Measurements from ENCODE around the gene GNB4. TPM values are rescaled to one million over a fixed set of nuclear protein-coding genes. Genes with fewer than 3 reads are reported as not detected.

Gene GNB4
- total RNA-seq: 1 to 10 TPM; 1.5 to 1.9 TPM
- polyA plus RNA-seq: 0.16 TPM

- DNase-seq: peak in 3 of 5 donors; percentile 25 to 46 (median 38)
- peak within 1 kb of the TSS; percentile 84 to 90 (median 85) for H3K4me3 Mint-ChIP-seq
- ChIA-PET CTCF (interaction anchor here (1.2 kb wide), 1 partner anchor 110 kb away, joined by 3 read pairs; no protein-coding TSS in a partner anchor), POLR2A (no interaction called here)
- Histone ChIP-seq H3K36me3 (ENCODE audit: insufficient read depth, low read length) (no peaks in the 10 kb centered on the region), H3K9me3 (ENCODE audit: low read length) (no peaks in the 10 kb centered on the region), H3K4me3 (ENCODE audit: low read length) (peak within 1 kb of the TSS; percentile 60), H3K4me1 (ENCODE audit: insufficient read depth, low read length) (peaks cover 8% of the 10 kb centered on the region), H3K27ac (ENCODE audit: low read depth, low read length) (peak within 1 kb of the TSS; percentile 18), H3K27me3 (ENCODE audit: insufficient read depth, low read length, poor library complexity, severe bottlenecking) (peaks cover 7% of the 10 kb centered on the region)
- peaks cover 31 to 70% of the 10 kb centered on the region in 2 donors for H3K27me3 Mint-ChIP-seq
- peaks cover 0 to 1% (median 0%) of the 10 kb centered on the region in 5 donors for H3K9me3 Mint-ChIP-seq
- H3K27ac Mint-ChIP-seq: peak within 1 kb of the TSS in 3 of 8 donors; percentile 10 to 62 (median 26)
- H3K36me3 Mint-ChIP-seq: peaks cover 0 to 4% (median 3%) of the 10 kb centered on the region in 3 donors
- peaks cover 14 to 19% (median 19%) of the 10 kb centered on the region in 3 donors for H3K4me1 Mint-ChIP-seq
Measured at GRCh38 chr3:179451265-179452175, at the start of gene GNB4. Gene GNB4, minus strand, starts transcription at chr3:179451470. Its CDS starts 25,270 bp downstream, at chr3:179426200.

DNA sequence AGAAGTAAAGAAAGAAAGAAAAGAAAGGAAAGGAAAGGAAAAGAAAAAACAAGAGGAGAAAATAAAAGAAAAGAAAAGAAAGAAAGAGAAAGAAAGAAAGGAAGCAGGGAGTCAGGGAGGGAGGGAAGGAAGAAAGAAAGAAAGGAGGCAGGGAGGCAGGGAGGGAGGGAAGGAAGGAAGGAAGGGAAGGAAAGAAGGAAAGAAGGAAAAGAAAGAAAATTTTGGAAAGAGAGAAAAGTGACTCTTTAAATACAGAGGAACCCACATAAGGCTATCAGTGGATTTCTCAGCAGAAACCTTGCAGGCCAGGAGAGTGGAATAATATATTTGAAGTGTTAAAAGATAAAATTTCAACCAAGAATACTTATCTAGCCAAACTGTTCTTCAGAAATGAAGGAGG lies 44.2 kb upstream of the GNB4 start:
- Histone ChIP-seq H3K4me3 (ENCODE audit: low read length) (no peak overlapping the region), H3K4me1 (ENCODE audit: insufficient read depth, low read length) (no peaks in the 10 kb centered on the region), H3K36me3 (ENCODE audit: insufficient read depth, low read length) (no peaks in the 10 kb centered on the region), H3K27ac (ENCODE audit: low read depth, low read length) (no peak overlapping the region), H3K9me3 (ENCODE audit: low read length) (no peaks in the 10 kb centered on the region), H3K27me3 (ENCODE audit: insufficient read depth, low read length, poor library complexity, severe bottlenecking) (no peaks in the 10 kb centered on the region)
- Mint-ChIP-seq H3K9me3 (peaks cover 45 to 74% (median 56%) of the 10 kb centered on the region in 5 donors), H3K36me3 (peaks cover 4 to 8% (median 5%) of the 10 kb centered on the region in 3 donors), H3K4me3 (no peak overlapping the region), H3K27me3 (peaks cover 0 to 3% of the 10 kb centered on the region in 2 donors), H3K27ac (no peak overlapping the region), H3K4me1 (no peaks in the 10 kb centered on the region)
- ChIA-PET POLR2A (no interaction called here), CTCF (no interaction called here)
- no peak for DNase-seq

DNA sequence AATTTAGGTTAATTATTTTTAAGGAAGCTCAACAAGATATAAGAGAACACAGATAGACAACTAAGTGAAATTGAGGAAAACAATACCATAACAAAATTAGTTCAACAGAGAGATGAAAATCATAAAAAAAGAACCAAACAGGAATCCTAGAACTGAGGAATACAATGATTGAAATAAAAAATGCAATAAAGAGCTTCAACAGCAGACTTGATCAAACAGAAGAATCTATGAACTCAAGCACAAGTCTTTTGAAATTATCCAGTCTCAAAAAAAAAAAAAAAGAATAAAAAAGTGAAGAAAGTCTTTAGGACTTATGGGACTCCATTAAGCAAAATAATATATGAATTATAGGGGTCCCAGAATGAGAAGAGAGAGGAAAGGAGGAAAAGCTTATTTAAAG lies 42.0 kb upstream of the GNB4 start:
- Mint-ChIP-seq H3K36me3 (peaks cover 4 to 13% (median 10%) of the 10 kb centered on the region in 3 donors), H3K9me3 (peaks cover 51 to 73% (median 60%) of the 10 kb centered on the region in 5 donors), H3K4me1 (no peaks in the 10 kb centered on the region), H3K27ac (no peak overlapping the region), H3K4me3 (no peak overlapping the region), H3K27me3 (peaks cover 3 to 7% of the 10 kb centered on the region in 2 donors)
- Histone ChIP-seq H3K36me3 (ENCODE audit: insufficient read depth, low read length) (no peaks in the 10 kb centered on the region), H3K4me1 (ENCODE audit: insufficient read depth, low read length) (no peaks in the 10 kb centered on the region), H3K4me3 (ENCODE audit: low read length) (no peak overlapping the region), H3K27me3 (ENCODE audit: insufficient read depth, low read length, poor library complexity, severe bottlenecking) (no peaks in the 10 kb centered on the region), H3K27ac (ENCODE audit: low read depth, low read length) (no peak overlapping the region), H3K9me3 (ENCODE audit: low read length) (no peaks in the 10 kb centered on the region)
- DNase-seq: no peak
- ChIA-PET CTCF (no interaction called here), POLR2A (no interaction called here)

DNA sequence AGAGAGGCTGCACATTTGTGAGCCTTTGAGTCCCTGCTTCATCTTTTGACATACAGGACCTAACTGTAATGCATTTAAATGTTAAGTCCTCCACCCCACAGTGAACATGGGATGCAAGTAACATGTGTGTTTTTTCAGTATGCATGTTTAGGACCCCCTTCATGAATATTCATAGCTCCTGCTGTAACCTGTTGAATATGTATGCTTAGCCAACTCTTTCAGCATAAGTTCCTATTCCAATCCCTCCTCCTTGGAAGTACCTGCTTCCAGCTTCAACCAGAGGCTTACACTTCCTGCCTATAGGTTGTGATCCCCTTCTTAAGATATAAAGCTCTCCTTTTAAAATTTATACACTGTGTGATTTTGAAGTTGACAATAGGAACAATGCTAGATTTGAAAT lies 36.9 kb upstream of the GNB4 start:
- no peak overlapping the region for H3K4me3 ChIP-seq (ENCODE audit: low read length)
- H3K9me3 Mint-ChIP-seq: peaks cover 18 to 30% (median 24%) of the 10 kb centered on the region in 5 donors
- no peaks in the 10 kb centered on the region for H3K27me3 ChIP-seq (ENCODE audit: insufficient read depth, low read length, poor library complexity, severe bottlenecking)
- POLR2A ChIA-PET: no interaction called here
- no peak overlapping the region for H3K27ac Mint-ChIP-seq
- H3K36me3 Mint-ChIP-seq: peaks cover 0 to 9% (median 9%) of the 10 kb centered on the region in 3 donors
- no peaks in the 10 kb centered on the region for H3K36me3 ChIP-seq (ENCODE audit: insufficient read depth, low read length)
- no peak overlapping the region for H3K4me3 Mint-ChIP-seq
- no peak for DNase-seq
- CTCF ChIA-PET: no interaction called here
- no peaks in the 10 kb centered on the region for H3K9me3 ChIP-seq (ENCODE audit: low read length)
- H3K4me1 ChIP-seq (ENCODE audit: insufficient read depth, low read length): no peaks in the 10 kb centered on the region
- peaks cover 4 to 32% of the 10 kb centered on the region in 2 donors for H3K27me3 Mint-ChIP-seq
- H3K4me1 Mint-ChIP-seq: no peaks in the 10 kb centered on the region
- H3K27ac ChIP-seq (ENCODE audit: low read depth, low read length): no peak overlapping the region

- no peaks in the 10 kb centered on the region for H3K36me3 ChIP-seq (ENCODE audit: insufficient read depth, low read length)
- Mint-ChIP-seq H3K4me3 (no peak overlapping the region), H3K27me3 (peaks cover 4 to 36% of the 10 kb centered on the region in 2 donors), H3K9me3 (peaks cover 8 to 19% (median 17%) of the 10 kb centered on the region in 5 donors), H3K4me1 (no peaks in the 10 kb centered on the region), H3K36me3 (peaks cover 0 to 5% (median 5%) of the 10 kb centered on the region in 3 donors), H3K27ac (no peak overlapping the region)
- H3K4me3 ChIP-seq (ENCODE audit: low read length): no peak overlapping the region
- ChIA-PET CTCF (no interaction called here), POLR2A (no interaction called here)
- H3K9me3 ChIP-seq (ENCODE audit: low read length): no peaks in the 10 kb centered on the region
- H3K4me1 ChIP-seq (ENCODE audit: insufficient read depth, low read length): no peaks in the 10 kb centered on the region
- H3K27ac ChIP-seq (ENCODE audit: low read depth, low read length): no peak overlapping the region
- DNase-seq: no peak
- no peaks in the 10 kb centered on the region for H3K27me3 ChIP-seq (ENCODE audit: insufficient read depth, low read length, poor library complexity, severe bottlenecking)
Measured at GRCh38 chr3:179486806-179487205, 35.5 kb upstream of the GNB4 start.

DNA sequence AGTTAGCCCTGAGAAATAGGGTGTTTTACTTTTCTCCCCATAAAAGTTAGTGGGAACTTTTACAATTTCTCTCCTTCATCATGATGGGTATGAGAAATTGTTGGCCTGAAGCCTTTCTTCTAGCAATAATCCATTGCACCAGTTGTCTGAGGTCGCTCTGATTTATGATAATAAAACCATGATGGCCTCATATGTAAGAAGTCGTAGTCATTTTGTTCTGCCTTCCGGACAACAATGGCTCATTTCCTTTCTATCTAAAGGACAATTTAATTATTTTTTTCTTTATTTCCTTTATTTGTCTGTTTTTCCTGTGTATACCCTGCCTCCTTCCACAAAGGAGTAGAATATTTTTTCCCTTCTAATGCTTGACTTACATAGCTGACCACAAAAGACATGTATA lies 31.6 kb upstream of the GNB4 start:
- H3K27ac Mint-ChIP-seq: no peak overlapping the region
- no peaks in the 10 kb centered on the region for H3K36me3 Mint-ChIP-seq
- Histone ChIP-seq H3K9me3 (ENCODE audit: low read length) (no peaks in the 10 kb centered on the region), H3K4me1 (ENCODE audit: insufficient read depth, low read length) (no peaks in the 10 kb centered on the region), H3K27me3 (ENCODE audit: insufficient read depth, low read length, poor library complexity, severe bottlenecking) (no peaks in the 10 kb centered on the region), H3K36me3 (ENCODE audit: insufficient read depth, low read length) (no peaks in the 10 kb centered on the region), H3K27ac (ENCODE audit: low read depth, low read length) (no peak overlapping the region), H3K4me3 (ENCODE audit: low read length) (no peak overlapping the region)
- POLR2A ChIA-PET: no interaction called here
- peaks cover 7 to 25% of the 10 kb centered on the region in 2 donors for H3K27me3 Mint-ChIP-seq
- H3K4me1 Mint-ChIP-seq: no peaks in the 10 kb centered on the region
- no peak overlapping the region for H3K4me3 Mint-ChIP-seq
- CTCF ChIA-PET: no interaction called here
- no peak for DNase-seq
- H3K9me3 Mint-ChIP-seq: no peaks in the 10 kb centered on the region

DNA sequence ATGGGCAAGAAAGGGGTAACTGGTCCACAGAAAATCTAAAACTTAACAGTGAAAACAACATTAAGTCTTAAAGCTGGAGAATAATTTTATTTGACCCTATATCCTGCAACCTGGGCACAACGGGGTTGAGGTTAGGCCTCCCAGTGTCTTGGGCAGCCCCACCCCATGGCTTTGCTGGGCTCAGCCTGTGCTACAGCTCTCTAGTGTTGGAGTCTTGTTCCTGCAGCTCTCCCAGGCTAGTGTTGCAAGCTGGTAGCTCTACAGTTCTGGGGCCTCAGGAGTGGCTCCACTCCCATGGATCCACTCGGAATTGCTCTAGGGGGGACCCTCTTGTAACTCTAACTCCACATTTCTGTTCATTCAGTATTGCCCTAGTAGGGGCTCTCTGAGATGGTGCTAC lies 24.9 kb upstream of the GNB4 start:
- no peak overlapping the region for H3K4me3 ChIP-seq (ENCODE audit: low read length)
- no peak overlapping the region for H3K27ac ChIP-seq (ENCODE audit: low read depth, low read length)
- no peaks in the 10 kb centered on the region for H3K9me3 Mint-ChIP-seq
- H3K4me3 Mint-ChIP-seq: no peak overlapping the region
- H3K27ac Mint-ChIP-seq: no peak overlapping the region
- CTCF ChIA-PET: no interaction called here
- peaks cover 0 to 10% of the 10 kb centered on the region in 2 donors for H3K27me3 Mint-ChIP-seq
- H3K36me3 Mint-ChIP-seq: no peaks in the 10 kb centered on the region
- H3K4me1 ChIP-seq (ENCODE audit: insufficient read depth, low read length): no peaks in the 10 kb centered on the region
- no peaks in the 10 kb centered on the region for H3K9me3 ChIP-seq (ENCODE audit: low read length)
- no peak for DNase-seq
- no peaks in the 10 kb centered on the region for H3K27me3 ChIP-seq (ENCODE audit: insufficient read depth, low read length, poor library complexity, severe bottlenecking)
- POLR2A ChIA-PET: no interaction called here
- H3K36me3 ChIP-seq (ENCODE audit: insufficient read depth, low read length): no peaks in the 10 kb centered on the region
- peaks cover 0 to 2% (median 0%) of the 10 kb centered on the region in 3 donors for H3K4me1 Mint-ChIP-seq

GRCh38 chr3:179474480-179474879 lies 23.2 kb upstream of the GNB4 start:
- Mint-ChIP-seq H3K27ac (no peak overlapping the region), H3K27me3 (peaks cover 0 to 10% of the 10 kb centered on the region in 2 donors), H3K9me3 (no peaks in the 10 kb centered on the region), H3K4me1 (peaks cover 0 to 2% (median 0%) of the 10 kb centered on the region in 3 donors), H3K36me3 (no peaks in the 10 kb centered on the region), H3K4me3 (no peak overlapping the region)
- Histone ChIP-seq H3K27ac (ENCODE audit: low read depth, low read length) (no peak overlapping the region), H3K9me3 (ENCODE audit: low read length) (no peaks in the 10 kb centered on the region), H3K36me3 (ENCODE audit: insufficient read depth, low read length) (no peaks in the 10 kb centered on the region), H3K4me3 (ENCODE audit: low read length) (no peak overlapping the region), H3K27me3 (ENCODE audit: insufficient read depth, low read length, poor library complexity, severe bottlenecking) (no peaks in the 10 kb centered on the region), H3K4me1 (ENCODE audit: insufficient read depth, low read length) (no peaks in the 10 kb centered on the region)
- DNase-seq: no peak
- ChIA-PET POLR2A (no interaction called here), CTCF (no interaction called here)
